ENCODE measurements around the gene STT3B. TPM values are rescaled to one million over a fixed set of nuclear protein-coding genes. Genes with fewer than 3 reads are reported as not detected.

The STT3B gene
- total RNA-seq, 2 experiments from 2014 or later: 111 to 113 TPM

DNA sequence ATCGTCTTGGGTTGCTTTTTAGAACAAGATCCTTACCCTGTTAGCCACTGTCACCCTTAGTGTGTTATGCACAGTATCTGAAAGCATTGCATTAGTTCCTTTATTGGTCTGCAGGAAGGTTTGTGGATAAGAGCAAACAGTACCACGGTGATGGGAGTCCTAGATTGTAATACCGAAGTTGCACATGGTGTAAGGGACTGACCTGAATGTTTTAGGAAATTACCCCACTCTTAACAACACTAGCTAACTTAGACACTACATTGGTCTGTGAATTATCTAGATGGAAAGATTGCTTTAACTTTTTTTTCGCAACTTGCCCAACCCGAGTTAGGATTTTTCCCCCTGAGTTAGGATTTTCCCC, 1.3 kb downstream of the STT3B start:
- peak in 3 of 14 experiments; percentile 39 to 41 (median 40) for DNase-seq
- intact Hi-C loops (cut with DNase I, micrococcal nuclease): loop anchor here (2.0 to 10.0 kb wide), 8 partner anchors 15 to 1533 kb away; partner anchors contain the start of genes CNOT10 (in 1 of the 2) and GPD1L (in 1 of the 2)
- TF ChIP-seq, protein P1, sequence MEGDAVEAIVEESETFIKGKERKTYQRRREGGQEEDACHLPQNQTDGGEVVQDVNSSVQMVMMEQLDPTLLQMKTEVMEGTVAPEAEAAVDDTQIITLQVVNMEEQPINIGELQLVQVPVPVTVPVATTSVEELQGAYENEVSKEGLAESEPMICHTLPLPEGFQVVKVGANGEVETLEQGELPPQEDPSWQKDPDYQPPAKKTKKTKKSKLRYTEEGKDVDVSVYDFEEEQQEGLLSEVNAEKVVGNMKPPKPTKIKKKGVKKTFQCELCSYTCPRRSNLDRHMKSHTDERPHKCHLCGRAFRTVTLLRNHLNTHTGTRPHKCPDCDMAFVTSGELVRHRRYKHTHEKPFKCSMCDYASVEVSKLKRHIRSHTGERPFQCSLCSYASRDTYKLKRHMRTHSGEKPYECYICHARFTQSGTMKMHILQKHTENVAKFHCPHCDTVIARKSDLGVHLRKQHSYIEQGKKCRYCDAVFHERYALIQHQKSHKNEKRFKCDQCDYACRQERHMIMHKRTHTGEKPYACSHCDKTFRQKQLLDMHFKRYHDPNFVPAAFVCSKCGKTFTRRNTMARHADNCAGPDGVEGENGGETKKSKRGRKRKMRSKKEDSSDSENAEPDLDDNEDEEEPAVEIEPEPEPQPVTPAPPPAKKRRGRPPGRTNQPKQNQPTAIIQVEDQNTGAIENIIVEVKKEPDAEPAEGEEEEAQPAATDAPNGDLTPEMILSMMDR (IDR thresholded peaks at IDR 0.05): no peak
- Histone ChIP-seq H3K4me1 (ENCODE audit: insufficient read depth, low read length) (peaks cover 19% of the 10 kb centered on the region), H3K27me3 (ENCODE audit: control insufficient read depth in 1 of 2, insufficient read depth in 2 of 2, low read length in 2 of 2) (no peaks in the 10 kb centered on the region), H3K27ac (ENCODE audit: low read depth in 1 of 2, low read length in 2 of 2) (peak overlapping the region in 1 of 2 donors; percentile 98), H3K9me3 (ENCODE audit: control insufficient read depth in 1 of 2, insufficient read depth in 1 of 2, low read length in 2 of 2) (no peaks in the 10 kb centered on the region), H3K36me3 (ENCODE audit: insufficient read depth, low read length) (no peaks in the 10 kb centered on the region), H3K4me3 (ENCODE audit: low read length) (peak overlapping the region; percentile 91)
- no peaks in the 10 kb centered on the region for H3K27me3 Mint-ChIP-seq
- peaks cover 46% of the 10 kb centered on the region for H3K4me1 Mint-ChIP-seq (ENCODE audit: low read depth)
- POLR2A ChIA-PET: interaction anchor here (0.6 to 4.5 kb wide), 13 partner anchors 12 to 320 kb away, joined by 3 to 179 read pairs (median 15); no protein-coding TSS in a partner anchor
- peaks cover 35% of the 10 kb centered on the region for H3K36me3 Mint-ChIP-seq (ENCODE audit: low read depth)
- peak overlapping the region; percentile 99 for H3K4me3 Mint-ChIP-seq
- peak overlapping the region; percentile 96 for H3K27ac Mint-ChIP-seq
- H3K9me3 Mint-ChIP-seq: no peaks in the 10 kb centered on the region
- ATAC-seq (ENCODE audit: poor library complexity): no peak
- CTCF ChIA-PET: interaction anchor here (0.7 to 2.1 kb wide), 4 partner anchors 16 to 934 kb away, joined by 3 to 12 read pairs (median 4); no protein-coding TSS in a partner anchor

DNA sequence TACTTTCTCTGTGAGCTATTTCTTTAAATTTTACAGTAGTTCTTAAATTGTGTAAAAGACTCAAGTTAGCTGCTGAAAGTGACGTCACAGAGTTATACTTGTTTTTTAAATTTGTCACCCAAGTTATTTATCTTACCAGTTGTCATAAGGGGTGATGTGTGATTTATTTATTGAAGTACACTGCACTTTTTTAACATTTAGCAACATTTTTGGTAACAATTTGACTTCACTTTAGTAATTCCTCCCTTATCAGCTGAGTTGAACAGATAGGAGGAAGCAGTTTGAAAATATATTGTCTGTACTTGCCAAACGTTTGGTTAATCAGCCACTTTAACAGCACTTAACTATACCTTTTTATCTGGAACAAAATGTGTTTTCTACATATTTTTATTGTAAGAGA, 3.8 kb downstream of the STT3B start:
- Histone ChIP-seq H3K4me3 (ENCODE audit: low read length) (peak overlapping the region; percentile 91), H3K27ac (ENCODE audit: low read depth in 1 of 2, low read length in 2 of 2) (no peak overlapping the region)
- peaks cover 67% of the 10 kb centered on the region for H3K4me1 Mint-ChIP-seq (ENCODE audit: low read depth)

DNA sequence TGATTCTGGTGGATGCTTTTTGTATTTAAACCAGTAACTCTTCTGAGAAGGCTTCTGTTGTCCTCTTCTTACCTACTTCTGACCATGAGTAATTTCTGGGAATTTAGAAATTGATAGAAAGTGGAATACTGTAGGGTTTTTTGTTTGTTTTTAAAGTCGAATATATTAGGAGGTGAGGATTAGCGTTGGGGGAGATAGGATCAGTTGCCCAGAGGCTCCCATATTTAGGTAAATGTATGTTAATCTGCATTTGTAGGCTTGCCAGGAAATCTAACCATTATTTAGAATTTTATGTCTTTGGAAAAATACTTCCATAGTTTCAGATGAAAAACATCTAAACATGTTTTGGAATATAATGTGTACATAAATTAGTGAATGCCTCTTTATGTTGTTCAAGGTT, 6.1 kb downstream of the STT3B start:
- H3K9me3 ChIP-seq (ENCODE audit: control insufficient read depth in 1 of 2, insufficient read depth in 1 of 2, low read length in 2 of 2): no peaks in the 10 kb centered on the region
- H3K4me1 ChIP-seq (ENCODE audit: insufficient read depth, low read length): peaks cover 12% of the 10 kb centered on the region
- POLR2A ChIA-PET: interaction anchor here (0.7 kb wide), 1 partner anchor 238 kb away, joined by 3 read pairs; no protein-coding TSS in a partner anchor
- H3K9me3 Mint-ChIP-seq: no peaks in the 10 kb centered on the region
- no peaks in the 10 kb centered on the region for H3K27me3 ChIP-seq (ENCODE audit: control insufficient read depth in 1 of 2, insufficient read depth in 2 of 2, low read length in 2 of 2)
- H3K4me3 ChIP-seq (ENCODE audit: low read length): no peak overlapping the region
- peak overlapping the region; percentile 64 for H3K27ac Mint-ChIP-seq
- DNase-seq (no peak), ATAC-seq (ENCODE audit: poor library complexity) (no peak)
- peaks cover 85% of the 10 kb centered on the region for H3K4me1 Mint-ChIP-seq (ENCODE audit: low read depth)
- no peak overlapping the region for H3K27ac ChIP-seq (ENCODE audit: low read depth in 1 of 2, low read length in 2 of 2)
- H3K36me3 Mint-ChIP-seq (ENCODE audit: low read depth): peaks cover 37% of the 10 kb centered on the region
- H3K36me3 ChIP-seq (ENCODE audit: insufficient read depth, low read length): no peaks in the 10 kb centered on the region
- CTCF ChIA-PET: interaction anchor here (1.9 kb wide), 1 partner anchor 12 kb away, joined by 5 read pairs; no protein-coding TSS in a partner anchor
- intact Hi-C loops (cut with DNase I, micrococcal nuclease): loop anchor here (5.0 to 10.0 kb wide), 4 partner anchors 34 to 1146 kb away; partner anchors contain the start of gene CNOT10 (in 1 of the 2)
- TF ChIP-seq, protein P1 (IDR thresholded peaks at IDR 0.05): no peak
- no peaks in the 10 kb centered on the region for H3K27me3 Mint-ChIP-seq
- peak overlapping the region; percentile 46 for H3K4me3 Mint-ChIP-seq

More for the DNA sequence above, 3.8 kb downstream of the STT3B start:
- Histone ChIP-seq H3K36me3 (ENCODE audit: insufficient read depth, low read length) (no peaks in the 10 kb centered on the region), H3K27me3 (ENCODE audit: control insufficient read depth in 1 of 2, insufficient read depth in 2 of 2, low read length in 2 of 2) (no peaks in the 10 kb centered on the region), H3K9me3 (ENCODE audit: control insufficient read depth in 1 of 2, insufficient read depth in 1 of 2, low read length in 2 of 2) (no peaks in the 10 kb centered on the region), H3K4me1 (ENCODE audit: insufficient read depth, low read length) (peaks cover 16% of the 10 kb centered on the region)
- Mint-ChIP-seq H3K27ac (peak overlapping the region; percentile 96), H3K9me3 (no peaks in the 10 kb centered on the region), H3K27me3 (no peaks in the 10 kb centered on the region), H3K36me3 (ENCODE audit: low read depth) (peaks cover 41% of the 10 kb centered on the region), H3K4me3 (peak overlapping the region; percentile 89)
- ChIA-PET CTCF (interaction anchor here (3.4 kb wide), 1 partner anchor 14 kb away, joined by 15 read pairs; no protein-coding TSS in a partner anchor), POLR2A (interaction anchor here (0.6 to 2.7 kb wide), 4 partner anchors 9 to 767 kb away, joined by 3 to 18 read pairs (median 6); no protein-coding TSS in a partner anchor)
- intact Hi-C loops (cut with DNase I, micrococcal nuclease): loop anchor here (2.0 to 10.0 kb wide), 5 partner anchors 14 to 1148 kb away; partner anchors contain the start of gene CNOT10 (in 1 of the 2)
- DNase-seq (peak in 1 of 14 experiments; percentile 26), ATAC-seq (ENCODE audit: poor library complexity) (no peak)
- TF ChIP-seq, protein P1 (IDR thresholded peaks at IDR 0.05): no peak

Data from CD4-positive, alpha-beta T cell (primary cell).